Neural progenitor cell (in vitro differentiated cells): Measurements from ENCODE around the gene PRSS27.

Experiments used
- CTCF ChIP-seq: fragments of 200-600 bp; sonication (generic); IDR thresholded peaks from 2 replicates; pipeline ENCODE4 v1.5.1; 2017; ENCODE audit warnings: antibody characterized with exemption, mild to moderate bottlenecking
- EZH2 ChIP-seq: fragments of 200-600 bp; sonication (generic); IDR thresholded peaks from 2 replicates; pipeline ENCODE4 v1.6.1; 2017; ENCODE audit warnings: antibody characterized with exemption, mild to moderate bottlenecking, moderate library complexity
- EZH2phosphoT487 ChIP-seq: fragments of 200-600 bp; sonication (generic); IDR thresholded peaks from 2 replicates; pipeline ENCODE4 v1.6.1; 2017; ENCODE audit warnings: antibody characterized with exemption

GRCh38 chr16:2724816-2725348 is 4.9 kb upstream of the PRSS27 start:
- TF ChIP-seq CTCF (no peak), EZH2phosphoT487 (no peak), EZH2 (no peak)
